Progenitor cell of endocrine pancreas (in vitro differentiated cells): ENCODE data around the gene KIF15. TPM values are rescaled to one million over a fixed set of nuclear protein-coding genes. Genes with fewer than 3 reads are reported as not detected.
"Not testable (repeated sequence)": the region's sequence is repeated elsewhere in the genome, so short reads cannot be mapped to it uniquely, and the experiment has no call there.

Experiments used
- DNase-seq: peaks from one replicate; pipeline ENCODE4 v3.0.0; 2021; ENCODE audit warnings: low spot score; ENCODE audit not compliant: unreplicated experiment
- H3K27ac Mint-ChIP-seq: 2 replicates; pipeline ENCODE4 v1.8.0; 2021; ENCODE audit warnings: mild to moderate bottlenecking, moderate library complexity, mixed read lengths
- H3K27me3 Mint-ChIP-seq: 2 replicates; pipeline ENCODE4 v1.8.0; 2021; ENCODE audit warnings: mixed read lengths
- H3K36me3 Mint-ChIP-seq: 2 replicates; pipeline ENCODE4 v1.8.0; 2022; ENCODE audit warnings: mixed read lengths; ENCODE audit not compliant: insufficient read depth
- H3K4me1 Mint-ChIP-seq: 2 replicates; pipeline ENCODE4 v1.8.0; 2021; ENCODE audit warnings: low read depth, mixed read lengths
- H3K4me3 Mint-ChIP-seq: 2 replicates; pipeline ENCODE4 v1.8.0; 2021; ENCODE audit warnings: low read depth, mild to moderate bottlenecking, moderate library complexity, mixed read lengths
- H3K9me3 Mint-ChIP-seq: 2 replicates; pipeline ENCODE4 v1.8.0; 2021; ENCODE audit warnings: low read depth, mixed read lengths
- total RNA-seq: library from RNA; stranded (reverse); gene quantifications from 2 replicates; pipeline ENCODE4 v1.2.1, GENCODE V29; 2021
- TF ChIP-seq, protein P1 (sequence below): fragments of 200-600 bp; sonication (generic); IDR thresholded peaks from one replicate; pipeline ENCODE4 v1.5.0; 2021; ENCODE audit warnings: antibody characterized with exemption, mild to moderate bottlenecking; ENCODE audit not compliant: unreplicated experiment

Gene KIF15
- total RNA-seq, 1 donor from 2014 or later: 21.4 TPM

DNA sequence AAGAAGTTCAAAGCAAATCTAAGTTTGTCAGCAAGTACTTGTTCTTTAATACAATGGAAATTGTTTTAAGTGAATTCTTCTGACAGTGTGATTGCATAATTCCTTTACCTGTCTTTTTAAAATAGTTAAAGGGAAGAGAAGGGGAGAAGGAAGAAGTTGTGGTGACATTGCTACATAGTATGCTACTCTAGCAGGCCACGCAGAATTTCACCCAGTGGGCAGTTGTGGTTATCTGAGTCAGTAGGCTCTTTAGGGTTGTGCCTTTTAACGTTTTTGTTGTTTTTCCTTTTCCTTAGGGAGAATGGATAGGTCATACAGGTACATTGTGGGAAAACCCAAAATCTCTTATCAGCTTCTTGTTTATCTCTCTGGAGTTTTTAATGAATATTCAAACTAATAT lies 40.4 kb downstream of the KIF15 start:
- TF ChIP-seq, protein P1, sequence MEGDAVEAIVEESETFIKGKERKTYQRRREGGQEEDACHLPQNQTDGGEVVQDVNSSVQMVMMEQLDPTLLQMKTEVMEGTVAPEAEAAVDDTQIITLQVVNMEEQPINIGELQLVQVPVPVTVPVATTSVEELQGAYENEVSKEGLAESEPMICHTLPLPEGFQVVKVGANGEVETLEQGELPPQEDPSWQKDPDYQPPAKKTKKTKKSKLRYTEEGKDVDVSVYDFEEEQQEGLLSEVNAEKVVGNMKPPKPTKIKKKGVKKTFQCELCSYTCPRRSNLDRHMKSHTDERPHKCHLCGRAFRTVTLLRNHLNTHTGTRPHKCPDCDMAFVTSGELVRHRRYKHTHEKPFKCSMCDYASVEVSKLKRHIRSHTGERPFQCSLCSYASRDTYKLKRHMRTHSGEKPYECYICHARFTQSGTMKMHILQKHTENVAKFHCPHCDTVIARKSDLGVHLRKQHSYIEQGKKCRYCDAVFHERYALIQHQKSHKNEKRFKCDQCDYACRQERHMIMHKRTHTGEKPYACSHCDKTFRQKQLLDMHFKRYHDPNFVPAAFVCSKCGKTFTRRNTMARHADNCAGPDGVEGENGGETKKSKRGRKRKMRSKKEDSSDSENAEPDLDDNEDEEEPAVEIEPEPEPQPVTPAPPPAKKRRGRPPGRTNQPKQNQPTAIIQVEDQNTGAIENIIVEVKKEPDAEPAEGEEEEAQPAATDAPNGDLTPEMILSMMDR: no peak

DNA sequence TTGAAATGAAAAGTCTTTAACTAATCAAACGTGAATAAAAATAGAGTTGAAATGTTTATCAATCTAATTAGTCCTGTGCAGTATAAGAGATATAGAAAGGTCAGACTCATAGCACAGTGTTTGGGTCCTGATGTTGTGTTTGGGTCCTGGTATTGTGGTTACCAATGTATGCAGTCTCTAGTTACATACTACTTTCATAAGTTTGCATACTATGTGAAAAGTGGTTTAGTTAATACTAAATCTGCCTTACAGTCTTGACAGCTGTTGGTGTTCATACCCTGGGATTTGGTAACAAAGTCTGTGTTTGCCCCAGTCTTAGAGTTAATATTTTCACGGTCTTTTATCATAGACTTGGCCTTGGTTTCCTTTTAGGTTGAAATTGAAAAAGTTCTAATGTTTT lies 41.7 kb downstream of the KIF15 start:
- peaks cover 8% of the 10 kb centered on the region for H3K36me3 Mint-ChIP-seq
- H3K4me3 Mint-ChIP-seq: no peak overlapping the region
- H3K9me3 Mint-ChIP-seq: no peaks in the 10 kb centered on the region
- no peaks in the 10 kb centered on the region for H3K4me1 Mint-ChIP-seq
- TF ChIP-seq, protein P1: no peak
- DNase-seq: no peak
- no peak overlapping the region for H3K27ac Mint-ChIP-seq
- no peaks in the 10 kb centered on the region for H3K27me3 Mint-ChIP-seq

More for the DNA sequence above, 40.4 kb downstream of the KIF15 start:
- no peak overlapping the region for H3K27ac Mint-ChIP-seq
- DNase-seq: no peak
- H3K4me3 Mint-ChIP-seq: no peak overlapping the region
- H3K27me3 Mint-ChIP-seq: no peaks in the 10 kb centered on the region
- H3K36me3 Mint-ChIP-seq: peaks cover 8% of the 10 kb centered on the region
- H3K9me3 Mint-ChIP-seq: no peaks in the 10 kb centered on the region
- no peaks in the 10 kb centered on the region for H3K4me1 Mint-ChIP-seq

DNA sequence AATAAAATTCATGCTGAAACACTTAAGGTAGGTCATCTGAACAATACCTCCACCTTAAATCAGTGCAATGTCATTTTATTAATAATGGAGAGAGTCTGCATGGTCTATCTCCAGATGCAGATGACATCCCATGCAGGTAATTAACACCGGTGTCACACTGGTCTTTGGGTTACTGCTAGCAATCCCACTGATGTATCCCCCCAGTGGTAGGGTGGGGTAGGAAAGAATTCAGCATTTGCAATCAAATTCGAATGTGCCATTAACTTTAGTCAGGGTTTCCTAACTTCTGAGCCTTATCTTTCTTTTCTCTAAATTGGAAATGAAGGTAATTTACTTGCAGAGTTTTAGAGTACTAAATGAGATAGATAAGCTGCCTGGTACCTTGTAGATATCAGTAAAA lies 44.4 kb downstream of the KIF15 start:
- H3K27ac Mint-ChIP-seq: no peak overlapping the region
- no peaks in the 10 kb centered on the region for H3K27me3 Mint-ChIP-seq
- H3K4me3 Mint-ChIP-seq: no peak overlapping the region
- peaks cover 9% of the 10 kb centered on the region for H3K36me3 Mint-ChIP-seq
- no peak for DNase-seq
- TF ChIP-seq, protein P1: no peak
- H3K4me1 Mint-ChIP-seq: no peaks in the 10 kb centered on the region
- H3K9me3 Mint-ChIP-seq: no peaks in the 10 kb centered on the region

DNA sequence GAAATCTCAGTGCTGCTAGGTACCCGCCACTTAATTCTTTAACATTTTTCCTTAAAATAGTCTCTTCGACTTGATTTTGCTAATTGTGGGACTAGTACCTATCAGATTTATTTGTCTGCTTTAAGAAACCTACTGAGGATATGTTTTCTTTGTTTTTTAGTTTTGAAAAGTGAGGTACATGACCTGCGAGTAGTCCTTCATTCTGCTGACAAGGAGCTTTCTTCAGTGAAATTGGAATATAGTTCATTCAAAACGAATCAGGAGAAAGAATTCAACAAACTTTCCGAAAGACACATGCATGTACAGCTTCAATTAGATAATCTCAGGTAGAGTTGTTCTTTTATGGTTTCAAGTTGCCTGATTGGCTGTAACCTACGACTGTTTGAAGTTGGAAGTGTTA lies 53.2 kb downstream of the KIF15 start:
- Mint-ChIP-seq H3K36me3 (peaks cover 43% of the 10 kb centered on the region), H3K9me3 (peaks cover 26% of the 10 kb centered on the region), H3K27me3 (no peaks in the 10 kb centered on the region), H3K27ac (no peak overlapping the region), H3K4me1 (no peaks in the 10 kb centered on the region), H3K4me3 (no peak overlapping the region)
- TF ChIP-seq, protein P1: no peak
- no peak for DNase-seq

DNA sequence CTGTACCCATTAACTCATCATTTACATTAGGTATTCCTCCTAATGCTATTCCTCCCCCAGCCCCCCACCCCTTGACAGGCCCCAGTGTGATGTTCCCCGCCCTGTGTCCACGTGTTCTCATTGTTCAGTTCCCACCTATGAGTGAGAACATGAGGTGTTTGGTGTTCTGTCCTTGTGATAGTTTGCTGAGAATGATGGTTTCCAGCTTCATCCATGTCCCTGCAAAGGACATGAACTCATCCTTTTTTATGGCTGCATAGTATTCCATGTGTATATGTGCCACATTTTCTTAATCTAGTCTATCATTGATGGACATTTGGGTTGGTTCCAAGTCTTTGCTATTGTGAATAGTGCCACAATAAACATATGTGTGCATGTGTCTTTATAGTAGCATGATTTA lies 54.7 kb downstream of the KIF15 start:
- DNase-seq, H3K4me3 Mint-ChIP-seq, H3K4me1 Mint-ChIP-seq, H3K27ac Mint-ChIP-seq, H3K27me3 Mint-ChIP-seq: not testable (repeated sequence)
- Mint-ChIP-seq H3K36me3 (peaks cover 47% of the 10 kb centered on the region), H3K9me3 (peaks cover 26% of the 10 kb centered on the region)

DNA sequence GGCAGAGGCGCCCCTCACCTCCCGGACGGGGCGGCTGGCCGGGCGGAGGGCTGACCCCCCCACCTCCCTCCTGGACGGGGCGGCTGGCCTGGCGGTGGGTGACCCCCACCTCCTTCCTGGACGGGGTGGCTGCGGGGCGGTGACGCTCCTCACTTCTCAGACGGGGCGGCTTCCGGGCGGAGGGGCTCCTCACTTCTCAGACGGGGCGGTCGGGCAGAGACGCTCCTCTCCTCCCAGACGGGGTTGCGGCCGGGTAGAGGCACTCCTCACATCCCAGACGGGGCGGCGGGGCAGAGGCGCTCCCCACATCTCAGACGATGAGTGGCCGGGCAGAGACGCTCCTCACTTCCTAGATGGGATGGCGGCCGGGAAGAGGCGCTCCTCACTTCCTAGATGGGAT lies 59.6 kb downstream of the KIF15 start:
- not testable (repeated sequence) for H3K27me3 Mint-ChIP-seq, H3K4me1 Mint-ChIP-seq

More for the DNA sequence above, 59.6 kb downstream of the KIF15 start:
- Mint-ChIP-seq H3K9me3 (peaks cover 31% of the 10 kb centered on the region), H3K36me3 (peaks cover 57% of the 10 kb centered on the region)
- not testable (repeated sequence) for H3K4me3 Mint-ChIP-seq, H3K27ac Mint-ChIP-seq, DNase-seq
